ENCODE results near the gene ATP5F1D. TPM values are rescaled to one million over a fixed set of nuclear protein-coding genes. Genes with fewer than 3 reads are reported as not detected.

Gene ATP5F1D
- total and polyA plus RNA-seq, 2 donors (not counting 1 experiment from before 2014, with no cell fraction given) = 150 to 166 TPM

- Mint-ChIP-seq H3K27ac (peak within 1 kb of the TSS; percentile 92), H3K4me3 (peak within 1 kb of the TSS; percentile 94), H3K9me3 (ENCODE audit: insufficient read depth) (no peaks in the 10 kb centered on the region), H3K4me1 (peaks cover 25% of the 10 kb centered on the region), H3K27me3 (no peaks in the 10 kb centered on the region)
- H3K4me3 ChIP-seq (ENCODE audit: control extremely low read depth in 1 of 5, extremely low read depth in 1 of 5, insufficient read depth in 1 of 5, low read depth in 2 of 5, low read length in 4 of 5) = peak within 1 kb of the TSS; percentile 51 to 77 (median 63)
- TF ChIP-seq CTCF (IDR thresholded peaks at IDR 0.05) = no peak
- no peak for TF ChIP-seq EZH2 (IDR thresholded peaks at IDR 0.05; ENCODE audit: borderline replicate concordance, insufficient read depth, low read depth, low read length, poor library complexity, severe bottlenecking)
- H3K4me1 ChIP-seq (ENCODE audit: control insufficient read depth in 2 of 2, insufficient read depth in 2 of 2, low read length in 2 of 2) = peaks cover 16 to 32% of the 10 kb centered on the region in 2 donors
- peaks cover 0 to 6% of the 10 kb centered on the region in 2 experiments for H3K36me3 ChIP-seq (replicated peaks in 1 of 2; ENCODE audit: control extremely low read depth in 1 of 2, control insufficient read depth in 1 of 2, extremely low read depth in 1 of 2, insufficient read depth in 2 of 2, low read length in 1 of 2)
- DNase-seq (peak; percentile 99), ATAC-seq (ENCODE audit: low read depth) (peak; percentile 92)
- intact Hi-C loops (cut with micrococcal nuclease) = loop anchor here (1.0 kb wide), 2 partner anchors 35 to 101 kb away; no protein-coding TSS in a partner anchor
- peak within 1 kb of the TSS; percentile 43 to 65 for H3K27ac ChIP-seq (ENCODE audit: low read length in 2 of 2)
- H2AFZ ChIP-seq (ENCODE audit: insufficient read depth, low read depth, low read length, poor library complexity, severe bottlenecking) = peak within 1 kb of the TSS; percentile 67
- no peaks in the 10 kb centered on the region for H3K27me3 ChIP-seq (replicated peaks in 1 of 4; ENCODE audit: control extremely low read depth in 1 of 4, control insufficient read depth in 3 of 4, insufficient read depth in 4 of 4, low read length in 3 of 4)
- WGBS (ENCODE audit: insufficient coverage) = 4% methylated on average over 113 of the region's 114 CpGs
- peaks cover 40% of the 10 kb centered on the region for H4K20me1 ChIP-seq (ENCODE audit: control insufficient read depth, insufficient read depth, low read length, poor library complexity, severe bottlenecking)
- peak within 1 kb of the TSS; percentile 98 for H3K4me2 ChIP-seq (replicated peaks; ENCODE audit: low read depth, low read length, poor library complexity, severe bottlenecking)
- POLR2A ChIA-PET = interaction anchor here (0.7 kb wide), 1 partner anchor 68 kb away, joined by 3 read pairs; no protein-coding TSS in a partner anchor
- H3K79me2 ChIP-seq (ENCODE audit: control insufficient read depth, insufficient read depth, low read length) = peaks cover 46% of the 10 kb centered on the region
- peak within 1 kb of the TSS; percentile 83 for H3K9ac ChIP-seq (ENCODE audit: low read length)
- H3K9me3 ChIP-seq (ENCODE audit: control extremely low read depth in 1 of 3, control insufficient read depth in 2 of 3, insufficient read depth in 1 of 3, low read length in 2 of 3) = no peaks in the 10 kb centered on the region
- CTCF ChIA-PET = no interaction called here
These were observed 36.1 kb upstream of the ATP5F1D start, which contains the start of gene STK11 for GRCh38 chr19:1205114-1206099. TSS of gene STK11 (plus strand) at chr19:1205778. CDS start at chr19:1206914, 1,136 bp downstream.
